ENCODE data around the gene TPPP2.
"Not testable (repeated sequence)": the region's sequence is repeated elsewhere in the genome, so short reads cannot be mapped to it uniquely, and the experiment has no call there.

TPPP2 gene

GRCh38 chr14:21039585-21040369 is 9.8 kb downstream of the TPPP2 start:
- DNase-seq, result no peak

GRCh38 chr14:21040370-21040925 is 10.4 kb downstream of the TPPP2 start:
- no peak for DNase-seq

- not testable (repeated sequence) for DNase-seq
These were observed 10.9 kb downstream of the TPPP2 start for GRCh38 chr14:21040941-21041340.

GRCh38 chr14:21041676-21042433 is 11.8 kb downstream of the TPPP2 start, which contains the start of gene RNASE7:
Gene RNASE7 (plus strand): TSS chr14:21042362. CDS start chr14:21042993, 631 bp downstream.
- DNase-seq, result no peak

GRCh38 chr14:21042918-21043317 is 12.9 kb downstream of the TPPP2 start:
- DNase-seq, result no peak

- DNase-seq, result no peak
These were observed 13.5 kb downstream of the TPPP2 start for GRCh38 chr14:21043387-21043973.

GRCh38 chr14:21043974-21044618 is 14.1 kb downstream of the TPPP2 start:
- DNase-seq, result no peak

GRCh38 chr14:21047378-21047781 is 17.4 kb downstream of the TPPP2 start:
- DNase-seq, result no peak

- DNase-seq, result no peak
These were observed 18.6 kb downstream of the TPPP2 start for GRCh38 chr14:21048638-21049037.

GRCh38 chr14:21049271-21049673 is 19.3 kb downstream of the TPPP2 start:
- no peak for DNase-seq

- no peak for DNase-seq
These were observed 20.6 kb downstream of the TPPP2 start for GRCh38 chr14:21050597-21050996.

GRCh38 chr14:21053184-21054122 is 23.4 kb downstream of the TPPP2 start:
- no peak for DNase-seq

GRCh38 chr14:21054123-21054767 is 24.2 kb downstream of the TPPP2 start:
- DNase-seq, result no peak

GRCh38 chr14:21054768-21055145 is 24.7 kb downstream of the TPPP2 start:
- DNase-seq, result no peak

GRCh38 chr14:21055432-21056117 is 25.6 kb downstream of the TPPP2 start:
- DNase-seq, result no peak

GRCh38 chr14:21056520-21057163 is 26.6 kb downstream of the TPPP2 start:
- no peak for DNase-seq

GRCh38 chr14:21057803-21058675 is 28.0 kb downstream of the TPPP2 start, which contains the start of gene RNASE8:
Gene RNASE8 (plus strand): TSS chr14:21057822. CDS start chr14:21057893, 71 bp downstream.
- DNase-seq, result no peak

- no peak for DNase-seq
These were observed 28.9 kb downstream of the TPPP2 start for GRCh38 chr14:21058903-21059302.
